CD8-positive, alpha-beta memory T cell (primary cell): ENCODE results near the gene CDH15. TPM values are rescaled to one million over a fixed set of nuclear protein-coding genes. Genes with fewer than 3 reads are reported as not detected.

Source experiments
- CTCF ChIA-PET: fragments of 350-600 bp; sonication (Branson Sonifier 250); formaldehyde crosslinking; loops from one replicate; lab custom pipeline; 2021; ENCODE audit warnings: antibody characterized with exemption; lab: Charles Lee
- POLR2A ChIA-PET: fragments of 350-600 bp; sonication (Branson Sonifier 250); formaldehyde crosslinking; loops from one replicate; lab custom pipeline; 2021; ENCODE audit warnings: antibody characterized with exemption; lab: Charles Lee
- DNase-seq, 5 donors: peaks; one replicate each; pipeline versions ENCODE4 v3.0.0 to v3.0.0-alpha.2; 2020 to 2022; ENCODE audit warnings: mixed read lengths in 1 of 5
- H3K27ac ChIP-seq: one replicate; pipeline ENCODE4 v1.7.0; 2013; ENCODE audit warnings: low read depth, mild to moderate bottlenecking, low read length, moderate library complexity
- H3K27me3 ChIP-seq: 2 replicates; pipeline ENCODE4 v1.7.0; 2013; ENCODE audit warnings: low read length, mild to moderate bottlenecking; ENCODE audit not compliant: insufficient read depth, poor library complexity, severe bottlenecking
- H3K36me3 ChIP-seq: 2 replicates; pipeline ENCODE4 v1.7.0; 2013; ENCODE audit warnings: mild to moderate bottlenecking, low read length, moderate library complexity; ENCODE audit not compliant: insufficient read depth
- H3K4me1 ChIP-seq: 2 replicates; pipeline ENCODE4 v1.7.0; 2013; ENCODE audit warnings: mild to moderate bottlenecking, low read length, moderate library complexity; ENCODE audit not compliant: insufficient read depth
- H3K4me3 ChIP-seq: 2 replicates; pipeline ENCODE4 v1.7.0; 2013; ENCODE audit warnings: mild to moderate bottlenecking, low read length
- H3K9me3 ChIP-seq: 2 replicates; pipeline ENCODE4 v1.7.0; 2013; ENCODE audit warnings: mild to moderate bottlenecking, low read length
- H3K27ac Mint-ChIP-seq, 8 donors: one replicate each; pipeline ENCODE4 v1.8.0; 2020 to 2021; ENCODE audit warnings: mixed read lengths in 8 of 8, mild to moderate bottlenecking in 6 of 8, inconsistent platforms in 3 of 8, moderate library complexity in 3 of 8
- H3K27me3 Mint-ChIP-seq, 2 donors: one replicate each; pipeline ENCODE4 v1.8.0; 2020 to 2021; ENCODE audit warnings: mixed read lengths in 2 of 2, mild to moderate bottlenecking in 1 of 2, moderate library complexity in 1 of 2
- H3K36me3 Mint-ChIP-seq, 3 donors: one replicate each; pipeline ENCODE4 v1.8.0; 2020 to 2021; ENCODE audit warnings: mixed read lengths in 3 of 3, inconsistent platforms in 1 of 3, mild to moderate bottlenecking in 1 of 3
- H3K4me1 Mint-ChIP-seq, 3 donors: one replicate each; pipeline ENCODE4 v1.8.0; 2020 to 2021; ENCODE audit warnings: mixed read lengths in 3 of 3, inconsistent platforms in 1 of 3, mild to moderate bottlenecking in 1 of 3
- H3K4me3 Mint-ChIP-seq, 7 donors: one replicate each; pipeline ENCODE4 v1.8.0; 2020 to 2021; ENCODE audit warnings: mixed read lengths in 7 of 7, mild to moderate bottlenecking in 6 of 7, moderate library complexity in 4 of 7, inconsistent platforms in 2 of 7
- H3K9me3 Mint-ChIP-seq, 5 donors: one replicate each; pipeline ENCODE4 v1.8.0; 2020 to 2022; ENCODE audit warnings: mixed read lengths in 5 of 5, mild to moderate bottlenecking in 3 of 5, moderate library complexity in 2 of 5, inconsistent platforms in 1 of 5
- polyA plus RNA-seq: library from polyadenylated mRNA; unstranded; fragments of 300-500 nt; fragmentation: Illumina TruSeq; gene quantifications from one replicate; pipeline ENCODE4 v1.2.3, GENCODE V29; 2021
- total RNA-seq, 2 experiments: library from RNA; stranded (reverse); gene quantifications; one replicate each; pipeline ENCODE4 v1.2.3, GENCODE V29; 2021

Gene CDH15
- total and polyA plus RNA-seq, 3 experiments from 2014 or later: not detected

DNA sequence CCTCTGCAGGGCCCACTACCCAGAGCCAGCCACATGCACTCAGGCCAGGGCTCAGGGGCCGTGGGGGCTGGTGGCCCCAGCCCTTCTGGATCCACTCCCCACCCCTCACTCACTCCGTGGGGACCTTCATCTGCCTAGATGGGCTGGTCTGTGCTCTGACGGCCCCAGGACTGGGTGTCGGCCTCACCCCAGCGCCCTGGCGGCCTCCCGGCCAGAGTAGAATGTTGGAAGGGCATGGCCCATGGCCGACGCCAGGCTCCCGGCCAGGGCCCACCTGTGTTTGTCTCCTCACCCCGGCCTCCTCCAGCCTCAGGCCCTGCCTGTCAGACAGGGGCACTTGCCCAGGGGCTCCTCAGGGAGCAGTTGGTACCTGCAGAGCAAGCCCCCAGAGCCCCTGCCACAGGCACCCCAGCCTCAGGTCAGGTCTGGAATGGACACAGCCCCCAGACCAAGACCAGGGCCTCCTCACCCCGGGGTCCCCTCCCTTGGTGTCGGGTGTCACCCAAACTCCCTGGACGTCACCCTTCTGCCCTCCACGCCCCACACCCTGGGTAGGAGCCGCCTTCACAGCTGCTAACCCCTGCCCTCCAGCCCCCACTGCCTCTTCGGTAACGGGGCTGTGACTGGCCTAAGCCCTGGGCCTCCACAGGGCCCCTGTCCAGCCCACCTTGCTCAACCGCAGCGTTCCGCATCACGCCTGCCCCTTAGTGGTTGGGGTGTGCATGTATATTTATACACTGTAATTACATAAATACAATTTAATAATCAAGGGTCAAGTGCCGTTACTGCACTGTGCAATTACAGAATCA is 3.0 kb upstream of the CDH15 start:
- Mint-ChIP-seq H3K36me3 (no peaks in the 10 kb centered on the region), H3K9me3 (no peaks in the 10 kb centered on the region), H3K4me1 (peaks cover 6 to 17% (median 8%) of the 10 kb centered on the region in 3 donors), H3K27ac (peak overlapping the region in 1 of 8 donors; percentile 24), H3K4me3 (no peak overlapping the region), H3K27me3 (peaks cover 0 to 4% of the 10 kb centered on the region in 2 donors)
- no peak for DNase-seq
- Histone ChIP-seq H3K27ac (no peak overlapping the region), H3K9me3 (no peaks in the 10 kb centered on the region), H3K36me3 (no peaks in the 10 kb centered on the region), H3K27me3 (no peaks in the 10 kb centered on the region), H3K4me1 (peaks cover 25% of the 10 kb centered on the region), H3K4me3 (no peak overlapping the region)
- POLR2A ChIA-PET: no interaction called here
- CTCF ChIA-PET: interaction anchor here (1.0 to 2.4 kb wide), 2 partner anchors 431 kb away, joined by 4 to 10 read pairs; no protein-coding TSS in a partner anchor

DNA sequence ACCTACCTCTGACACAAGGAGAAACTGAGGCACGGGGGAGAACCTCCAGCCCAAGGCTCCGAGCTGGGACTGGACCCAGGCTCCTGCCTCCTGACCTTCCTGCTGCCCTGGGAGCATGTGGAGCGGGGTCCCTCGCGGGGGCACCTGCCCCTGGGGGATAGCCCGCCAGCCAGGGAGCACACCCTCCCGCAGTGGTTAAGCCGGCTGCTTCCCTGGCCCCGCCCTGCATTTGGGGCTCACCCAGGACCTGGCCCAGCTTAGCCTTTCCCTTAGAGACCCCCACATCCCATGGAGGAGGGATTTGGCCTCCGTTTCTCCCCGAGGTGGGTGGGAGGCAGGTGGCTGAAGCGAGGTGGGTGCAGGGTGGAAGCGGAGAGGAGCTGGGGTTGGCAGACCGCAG is 1.8 kb upstream of the CDH15 start:
- Histone ChIP-seq H3K4me3 (no peak overlapping the region), H3K27ac (no peak overlapping the region), H3K36me3 (no peaks in the 10 kb centered on the region), H3K4me1 (peaks cover 25% of the 10 kb centered on the region), H3K9me3 (no peaks in the 10 kb centered on the region), H3K27me3 (no peaks in the 10 kb centered on the region)
- Mint-ChIP-seq H3K4me3 (no peak overlapping the region), H3K27me3 (peaks cover 0 to 4% of the 10 kb centered on the region in 2 donors), H3K4me1 (peaks cover 6 to 17% (median 8%) of the 10 kb centered on the region in 3 donors), H3K27ac (no peak overlapping the region), H3K36me3 (no peaks in the 10 kb centered on the region), H3K9me3 (no peaks in the 10 kb centered on the region)
- DNase-seq: no peak
- ChIA-PET POLR2A (no interaction called here), CTCF (interaction anchor here (0.8 to 1.0 kb wide), 2 partner anchors 354 to 432 kb away, joined by 3 to 4 read pairs; no protein-coding TSS in a partner anchor)

DNA sequence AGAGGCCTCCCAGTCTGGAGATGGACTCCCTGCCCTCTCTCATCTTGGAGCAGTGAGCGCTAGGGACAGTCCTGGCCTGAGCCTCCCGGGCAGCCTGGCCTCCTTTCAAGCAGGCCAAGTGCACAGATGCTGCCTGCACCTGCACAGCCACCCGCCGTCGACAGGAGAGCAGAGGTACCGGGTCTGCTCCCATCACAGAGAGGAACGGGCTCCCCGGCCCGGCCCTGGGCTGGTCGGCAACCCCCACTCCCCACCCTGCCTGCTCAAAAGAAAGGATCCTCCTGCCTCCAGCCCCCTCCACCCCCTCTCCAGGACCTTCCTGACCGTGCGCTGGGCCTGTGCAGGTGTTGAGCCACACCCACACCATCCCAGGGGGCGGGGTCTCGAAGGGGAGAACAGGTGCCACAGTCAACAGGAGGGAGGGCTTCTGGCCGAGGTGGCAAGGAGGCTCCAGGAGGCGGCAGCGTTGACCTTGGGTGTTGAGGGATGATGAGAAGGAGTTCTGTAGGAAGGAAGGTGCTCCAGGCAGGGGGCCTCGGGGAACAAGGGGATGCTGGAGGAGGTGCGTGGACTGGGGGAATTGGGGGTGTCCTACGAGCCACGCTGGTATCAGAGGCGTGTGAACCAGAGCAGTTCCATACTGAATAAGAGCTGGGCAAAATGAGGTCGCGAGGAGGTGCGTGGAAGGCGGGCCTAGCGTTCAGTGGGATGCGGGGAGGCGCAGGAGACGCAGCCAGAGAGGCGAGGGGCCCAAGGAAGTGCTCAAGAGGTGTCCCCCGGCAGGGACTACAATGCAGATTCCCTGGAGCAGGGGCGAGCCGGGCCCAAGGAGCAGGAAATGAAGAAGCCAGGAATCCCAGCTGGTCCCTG is 967 bp upstream of the CDH15 start:
- peaks cover 25% of the 10 kb centered on the region for H3K4me1 ChIP-seq
- POLR2A ChIA-PET: interaction anchor here (1.2 kb wide), 2 partner anchors 8 to 313 kb away, joined by 3 to 6 read pairs; partner anchors contain the start of gene TRAPPC2L
- Mint-ChIP-seq H3K27ac (peak overlapping the region in 5 of 8 donors; percentile 19 to 60 (median 33)), H3K4me3 (peak overlapping the region; percentile 69 to 86 (median 76)), H3K36me3 (no peaks in the 10 kb centered on the region), H3K9me3 (no peaks in the 10 kb centered on the region), H3K4me1 (peaks cover 6 to 20% (median 8%) of the 10 kb centered on the region in 3 donors), H3K27me3 (peaks cover 0 to 4% of the 10 kb centered on the region in 2 donors)
- H3K36me3 ChIP-seq: no peaks in the 10 kb centered on the region
- DNase-seq: no peak
- H3K27me3 ChIP-seq: no peaks in the 10 kb centered on the region
- H3K4me3 ChIP-seq: peak overlapping the region; percentile 50
- H3K27ac ChIP-seq: no peak overlapping the region
- H3K9me3 ChIP-seq: no peaks in the 10 kb centered on the region
- CTCF ChIA-PET: interaction anchor here (0.8 kb wide), 1 partner anchor 354 kb away, joined by 3 read pairs; no protein-coding TSS in a partner anchor

DNA sequence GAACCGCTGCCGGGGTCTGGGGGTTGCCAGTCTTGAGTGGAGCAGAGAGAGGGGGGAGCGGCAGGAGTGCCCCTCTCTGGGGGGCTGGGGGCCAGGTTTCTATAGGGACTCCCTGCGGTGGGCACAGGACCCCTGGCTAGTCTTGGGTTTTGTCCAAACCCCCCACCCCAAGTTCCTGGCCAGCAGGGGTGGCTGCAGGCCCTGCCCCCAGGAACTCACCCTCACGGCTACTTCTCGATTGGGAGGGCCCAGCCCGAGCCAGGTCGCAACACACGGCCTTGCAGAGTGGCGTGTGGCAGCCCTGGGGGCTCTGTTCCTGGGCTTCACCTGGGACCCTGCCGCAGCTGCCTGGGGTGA is 601 bp downstream of the CDH15 start:
- H3K4me1 ChIP-seq: peaks cover 22% of the 10 kb centered on the region
- no peak overlapping the region for H3K27ac ChIP-seq
- no peaks in the 10 kb centered on the region for H3K27me3 ChIP-seq
- CTCF ChIA-PET: no interaction called here
- Mint-ChIP-seq H3K36me3 (no peaks in the 10 kb centered on the region), H3K4me1 (peaks cover 6 to 20% (median 8%) of the 10 kb centered on the region in 3 donors), H3K27ac (peak overlapping the region in 1 of 8 donors; percentile 24), H3K4me3 (no peak overlapping the region), H3K27me3 (peaks cover 0 to 4% of the 10 kb centered on the region in 2 donors), H3K9me3 (no peaks in the 10 kb centered on the region)
- DNase-seq: no peak
- POLR2A ChIA-PET: no interaction called here
- H3K9me3 ChIP-seq: no peaks in the 10 kb centered on the region
- no peaks in the 10 kb centered on the region for H3K36me3 ChIP-seq
- H3K4me3 ChIP-seq: no peak overlapping the region

DNA sequence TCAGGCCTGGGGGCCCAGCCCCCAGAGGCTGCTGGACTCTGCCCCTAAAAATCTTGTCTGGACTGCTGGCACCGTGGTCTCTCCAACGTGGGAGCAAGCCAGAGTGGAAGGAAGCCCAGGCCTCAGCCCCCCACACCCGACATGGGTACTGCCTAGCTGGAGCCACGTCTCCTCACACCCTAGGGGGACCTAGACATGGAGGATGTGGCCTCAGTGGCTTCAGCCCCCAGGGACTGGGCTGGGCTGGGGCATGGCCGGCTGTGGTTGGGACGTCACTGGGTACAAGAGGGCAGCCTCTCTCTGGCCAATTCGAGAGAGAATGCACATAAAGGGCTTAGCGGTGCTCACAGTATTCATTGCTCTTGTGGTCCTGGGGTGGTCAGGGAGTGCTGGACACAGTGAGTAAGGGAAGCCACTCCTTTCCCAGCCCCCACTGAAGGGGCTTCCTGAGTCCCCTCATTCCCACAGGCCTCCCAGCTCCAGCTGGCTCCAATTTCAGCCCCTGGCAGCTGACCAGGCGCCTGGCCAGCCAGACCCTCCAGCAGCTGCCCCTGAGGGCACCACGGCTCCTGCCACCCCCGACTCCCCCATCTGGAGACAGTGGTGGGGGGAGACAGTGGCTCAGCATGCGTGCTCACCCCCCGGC is 1.1 kb downstream of the CDH15 start:
- no peak overlapping the region for H3K4me3 Mint-ChIP-seq
- H3K9me3 ChIP-seq: no peaks in the 10 kb centered on the region
- no peaks in the 10 kb centered on the region for H3K9me3 Mint-ChIP-seq
- POLR2A ChIA-PET: no interaction called here
- peaks cover 17% of the 10 kb centered on the region for H3K4me1 ChIP-seq
- peak overlapping the region in 1 of 8 donors; percentile 24 for H3K27ac Mint-ChIP-seq
- no peaks in the 10 kb centered on the region for H3K36me3 Mint-ChIP-seq
- no peaks in the 10 kb centered on the region for H3K36me3 ChIP-seq
- no peak for DNase-seq
- no peaks in the 10 kb centered on the region for H3K27me3 ChIP-seq
- peaks cover 0 to 4% of the 10 kb centered on the region in 2 donors for H3K27me3 Mint-ChIP-seq
- H3K27ac ChIP-seq: no peak overlapping the region
- CTCF ChIA-PET: interaction anchor here (0.8 kb wide), 1 partner anchor 435 kb away, joined by 3 read pairs; no protein-coding TSS in a partner anchor
- peaks cover 6 to 17% (median 8%) of the 10 kb centered on the region in 3 donors for H3K4me1 Mint-ChIP-seq
- H3K4me3 ChIP-seq: no peak overlapping the region

DNA sequence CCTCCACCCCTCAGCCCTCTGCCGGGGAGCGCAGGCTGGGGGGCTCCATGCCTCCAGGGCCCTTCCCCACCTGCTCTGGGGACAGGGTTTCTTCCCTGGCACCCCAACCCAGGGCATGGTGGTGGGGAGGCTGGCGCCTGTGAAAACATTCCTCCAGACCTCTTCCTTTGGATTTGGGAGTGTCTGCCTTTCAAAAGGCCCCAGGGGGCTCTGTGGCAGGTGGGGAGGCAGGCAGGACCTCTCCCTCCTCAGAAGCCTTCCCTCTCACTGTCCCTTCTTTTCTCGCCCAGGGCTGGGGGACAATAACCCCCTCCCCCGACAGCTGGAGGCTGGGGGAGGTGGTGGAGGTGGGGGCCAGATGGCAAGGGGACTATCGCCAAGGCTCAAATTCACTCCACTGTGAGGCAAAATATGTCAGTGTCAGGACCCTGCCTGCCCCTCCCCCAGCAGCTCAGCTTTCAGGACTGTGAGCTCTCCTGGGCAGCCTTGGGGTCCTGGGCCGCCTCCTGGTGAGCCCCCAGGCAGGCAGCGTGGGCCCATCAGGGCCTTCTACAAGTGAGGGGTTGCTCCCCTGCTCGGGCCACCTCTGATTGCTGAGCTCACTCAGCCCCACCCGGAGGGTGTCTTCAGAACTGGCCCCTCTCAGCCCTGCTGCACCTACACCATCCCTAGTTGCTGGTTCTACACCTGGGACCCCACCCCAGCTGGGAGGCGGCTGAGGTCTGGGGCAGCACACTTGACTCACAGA is 1.8 kb downstream of the CDH15 start:
- H3K4me1 ChIP-seq: peaks cover 15% of the 10 kb centered on the region
- ChIA-PET CTCF (interaction anchor here (0.8 kb wide), 1 partner anchor 436 kb away, joined by 3 read pairs; no protein-coding TSS in a partner anchor), POLR2A (no interaction called here)
- H3K4me1 Mint-ChIP-seq: peaks cover 6 to 15% (median 8%) of the 10 kb centered on the region in 3 donors
- H3K27ac Mint-ChIP-seq: peak overlapping the region in 1 of 8 donors; percentile 26
- DNase-seq: no peak
- H3K36me3 ChIP-seq: no peaks in the 10 kb centered on the region
- no peaks in the 10 kb centered on the region for H3K36me3 Mint-ChIP-seq
- no peak overlapping the region for H3K27ac ChIP-seq
- no peaks in the 10 kb centered on the region for H3K27me3 Mint-ChIP-seq
- no peaks in the 10 kb centered on the region for H3K27me3 ChIP-seq
- H3K4me3 ChIP-seq: no peak overlapping the region
- no peaks in the 10 kb centered on the region for H3K9me3 Mint-ChIP-seq
- no peak overlapping the region for H3K4me3 Mint-ChIP-seq
- H3K9me3 ChIP-seq: no peaks in the 10 kb centered on the region

DNA sequence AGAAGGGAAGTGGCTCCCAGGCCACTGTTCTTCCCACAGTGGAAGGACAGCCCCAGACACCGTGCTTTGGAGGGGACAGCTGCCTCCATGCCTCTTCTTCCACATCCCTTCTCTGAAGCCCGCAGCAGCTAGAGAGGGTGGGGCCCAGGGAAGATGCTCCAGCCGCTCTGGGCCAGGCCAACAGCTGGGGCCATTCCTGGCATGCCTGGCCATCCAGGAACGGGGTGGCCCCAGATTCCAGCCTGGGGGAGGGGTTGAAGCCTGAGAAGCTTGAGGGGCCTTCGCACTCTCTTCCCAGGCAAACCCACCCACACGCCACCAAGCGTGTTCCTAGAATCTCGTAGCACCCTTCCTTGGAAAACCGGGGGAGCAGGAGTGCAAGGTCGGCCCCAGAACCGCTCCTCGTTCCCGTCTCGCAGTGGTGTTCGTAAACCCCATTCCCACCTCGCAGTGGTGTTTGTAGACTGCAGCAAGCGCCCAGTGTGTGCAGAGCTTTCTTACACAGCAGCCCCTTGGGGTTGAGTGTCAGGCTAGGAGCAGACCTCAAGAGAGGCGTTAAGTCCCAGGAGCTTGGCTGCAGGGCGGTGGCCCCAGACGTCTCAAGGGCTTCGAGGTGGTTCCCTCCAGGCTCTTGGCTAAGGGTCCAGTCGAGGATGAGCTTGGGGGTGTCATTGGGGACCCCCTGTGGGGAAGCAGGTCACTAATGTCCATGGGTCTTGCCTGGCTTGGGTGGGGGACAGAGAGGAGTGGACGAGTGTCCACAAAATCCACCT is 2.7 kb downstream of the CDH15 start:
- DNase-seq: no peak
- no peaks in the 10 kb centered on the region for H3K36me3 Mint-ChIP-seq
- no peak overlapping the region for H3K4me3 Mint-ChIP-seq
- Histone ChIP-seq H3K27me3 (no peaks in the 10 kb centered on the region), H3K27ac (no peak overlapping the region), H3K9me3 (no peaks in the 10 kb centered on the region), H3K4me3 (no peak overlapping the region), H3K36me3 (no peaks in the 10 kb centered on the region), H3K4me1 (peaks cover 15% of the 10 kb centered on the region)
- ChIA-PET CTCF (no interaction called here), POLR2A (no interaction called here)
- peaks cover 6 to 15% (median 8%) of the 10 kb centered on the region in 3 donors for H3K4me1 Mint-ChIP-seq
- H3K27me3 Mint-ChIP-seq: no peaks in the 10 kb centered on the region
- H3K27ac Mint-ChIP-seq: no peak overlapping the region
- H3K9me3 Mint-ChIP-seq: no peaks in the 10 kb centered on the region
